Trophoblast cell (in vitro differentiated cells and primary cell): ENCODE measurements around the gene TNNI2.

Experiments used
- DNase-seq, 2 donors: peaks; one replicate each; pipeline ENCODE4 v3.0.0-alpha.2; 2016
- H2AFZ ChIP-seq: 2 replicates; pipeline ENCODE4 v1.6.1; 2013; ENCODE audit warnings: low read length, moderate library complexity, mild to moderate bottlenecking; ENCODE audit not compliant: insufficient read depth, poor library complexity
- H2AK5ac ChIP-seq: 2 replicates; pipeline ENCODE4 v1.6.1; 2013; ENCODE audit warnings: mild to moderate bottlenecking, low read length
- H2BK120ac ChIP-seq: 2 replicates; pipeline ENCODE4 v1.6.1; 2013; ENCODE audit warnings: low read length, mild to moderate bottlenecking, moderate library complexity; ENCODE audit not compliant: insufficient read depth, poor library complexity
- H2BK12ac ChIP-seq: 2 replicates; pipeline ENCODE4 v1.6.1; 2013; ENCODE audit warnings: mild to moderate bottlenecking, low read length, moderate library complexity
- H2BK5ac ChIP-seq: 2 replicates; pipeline ENCODE4 v1.6.1; 2013; ENCODE audit warnings: low read length, low read depth, moderate library complexity, mild to moderate bottlenecking; ENCODE audit not compliant: poor library complexity
- H3K14ac ChIP-seq: 2 replicates; pipeline ENCODE4 v1.6.1; 2013; ENCODE audit warnings: mild to moderate bottlenecking, low read length
- H3K18ac ChIP-seq: 2 replicates; pipeline ENCODE4 v1.6.1; 2013; ENCODE audit warnings: mild to moderate bottlenecking, low read length
- H3K23ac ChIP-seq: 2 replicates; pipeline ENCODE4 v1.6.1; 2013; ENCODE audit warnings: low read length
- H3K27ac ChIP-seq: 2 replicates; pipeline ENCODE4 v1.5.1; 2013; ENCODE audit warnings: low read depth, mild to moderate bottlenecking, inconsistent platforms, low read length, moderate library complexity
- H3K27me3 ChIP-seq: 2 replicates; pipeline ENCODE4 v1.6.1; 2013; ENCODE audit warnings: inconsistent platforms, mild to moderate bottlenecking, low read length, moderate library complexity; ENCODE audit not compliant: insufficient read depth
- H3K36me3 ChIP-seq, 2 experiments: 1 replicate in 1 of 2; 2 replicates in 1 of 2; pipeline ENCODE4 v1.6.1; 2013; ENCODE audit warnings: low read length in 2 of 2, mild to moderate bottlenecking in 2 of 2, moderate library complexity in 1 of 2; ENCODE audit not compliant: insufficient read depth in 2 of 2, control insufficient read depth in 1 of 2
- H3K4ac ChIP-seq: 2 replicates; pipeline ENCODE4 v1.6.1; 2013; ENCODE audit warnings: low read depth, mild to moderate bottlenecking, low read length, moderate library complexity
- H3K4me1 ChIP-seq, 2 experiments: 1 replicate in 1 of 2; 2 replicates in 1 of 2; pipeline ENCODE4 v1.6.1; 2013; ENCODE audit warnings: low read length in 2 of 2, mild to moderate bottlenecking in 2 of 2, moderate library complexity in 1 of 2; ENCODE audit not compliant: insufficient read depth in 2 of 2, control insufficient read depth in 1 of 2
- H3K4me2 ChIP-seq: 2 replicates; pipeline ENCODE4 v1.6.1; 2013; ENCODE audit warnings: inconsistent platforms, mild to moderate bottlenecking, low read length, moderate library complexity
- H3K4me3 ChIP-seq: 2 replicates; pipeline ENCODE4 v1.5.1; 2013; ENCODE audit warnings: mild to moderate bottlenecking, low read depth, low read length, inconsistent platforms
- H3K79me1 ChIP-seq: one replicate; pipeline ENCODE4 v1.6.1; 2013; ENCODE audit warnings: low read length
- H3K79me2 ChIP-seq: 2 replicates; pipeline ENCODE4 v1.6.1; 2013; ENCODE audit warnings: low read length, mild to moderate bottlenecking; ENCODE audit not compliant: control insufficient read depth, insufficient read depth, poor library complexity
- H3K9ac ChIP-seq: 2 replicates; pipeline ENCODE4 v1.6.1; 2013; ENCODE audit warnings: mild to moderate bottlenecking, low read length
- H3K9me3 ChIP-seq: 2 replicates; pipeline ENCODE4 v1.6.1; 2013; ENCODE audit warnings: low read depth, mild to moderate bottlenecking, control low read depth, inconsistent platforms, low read length; ENCODE audit not compliant: insufficient read depth
- H4K12ac ChIP-seq: 2 replicates; pipeline ENCODE4 v1.6.1; 2013; ENCODE audit warnings: low read depth, mild to moderate bottlenecking, low read length, moderate library complexity
- H4K8ac ChIP-seq: 2 replicates; pipeline ENCODE4 v1.6.1; 2013; ENCODE audit warnings: low read depth, mild to moderate bottlenecking, low read length, moderate library complexity
- H4K91ac ChIP-seq: one replicate; pipeline ENCODE4 v1.6.1; 2013; ENCODE audit warnings: low read depth, mild to moderate bottlenecking, low read length, moderate library complexity
- WGBS: extraction: QIAGEN DNeasy Blood & Tissue Kit; methylation state at CpG from one replicate; pipeline ENCODE4 v1.1.7; 2013; ENCODE audit warnings: missing lambda C conversion rate; ENCODE audit not compliant: insufficient read length, insufficient coverage; ENCODE audit errors: extremely low coverage; 5-methylcytosine and 5-hydroxymethylcytosine counted together

Gene TNNI2

DNA sequence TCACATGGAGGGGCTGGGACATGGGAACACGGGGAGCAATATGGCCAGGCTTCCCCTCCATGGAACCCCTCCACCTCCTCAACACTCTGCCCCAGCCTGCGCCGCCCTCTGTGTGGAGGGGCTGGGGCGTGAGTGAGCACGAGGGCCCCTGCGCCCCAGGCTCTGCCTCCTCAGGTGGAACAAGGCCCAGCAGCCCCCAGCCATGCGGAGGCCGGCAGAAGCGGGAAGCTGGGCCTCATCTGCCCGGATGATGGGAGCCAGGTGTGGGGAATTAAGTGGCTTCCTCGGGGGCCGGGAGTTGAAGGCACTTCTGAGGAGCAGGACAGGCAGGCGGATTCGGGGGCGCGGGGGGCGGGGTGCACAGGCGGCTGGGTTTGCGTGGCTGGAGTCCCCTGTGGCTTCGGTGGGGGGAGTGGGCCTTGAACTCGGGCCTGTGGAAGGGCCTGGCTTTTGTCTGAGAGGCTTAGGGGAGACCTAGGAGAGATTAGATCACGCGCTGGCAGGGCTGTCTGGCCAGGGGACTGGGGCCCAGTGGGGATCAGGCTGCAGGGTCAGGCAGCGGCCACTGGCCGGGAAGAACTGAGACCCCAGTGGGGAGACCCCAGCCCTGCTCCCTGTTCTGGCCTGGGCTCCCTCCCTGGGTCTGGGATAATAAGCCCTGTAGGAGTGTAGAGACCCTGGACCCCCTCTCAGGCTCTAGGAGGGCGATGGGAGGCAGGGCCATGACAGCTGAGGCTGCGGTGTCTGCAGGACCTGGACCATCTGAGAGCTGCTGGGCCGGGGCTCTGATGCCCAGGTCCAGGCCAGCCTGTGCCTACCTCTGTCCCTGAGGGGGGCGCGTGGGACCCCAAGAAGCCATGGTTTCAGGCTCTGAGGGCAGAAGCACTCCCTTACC, 39.6 kb downstream of the TNNI2 start:
- H3K4me2 ChIP-seq, result no peak overlapping the region
- peak overlapping the region; percentile 9 for H2BK120ac ChIP-seq
- no CpG with 5 or more reads among the region's 30 CpGs for WGBS
- H3K9ac ChIP-seq, result no peak overlapping the region
- H3K27ac ChIP-seq, result no peak overlapping the region
- no peak overlapping the region for H4K12ac ChIP-seq
- H3K4me3 ChIP-seq, result no peak overlapping the region
- peak overlapping the region; percentile 36 for H3K14ac ChIP-seq
- peak overlapping the region; percentile 49 for H2AK5ac ChIP-seq
- no peaks in the 10 kb centered on the region for H3K27me3 ChIP-seq
- peaks cover 20 to 21% of the 10 kb centered on the region in 2 experiments for H3K4me1 ChIP-seq
- peaks cover 34% of the 10 kb centered on the region for H3K79me1 ChIP-seq
- H3K9me3 ChIP-seq, result no peaks in the 10 kb centered on the region
- H4K91ac ChIP-seq, result peak overlapping the region; percentile 81
- H3K18ac ChIP-seq, result peak overlapping the region; percentile 34
- no peak overlapping the region for H3K23ac ChIP-seq
- peak overlapping the region; percentile 18 for H3K4ac ChIP-seq
- peaks cover 3% of the 10 kb centered on the region for H3K79me2 ChIP-seq
- H2BK5ac ChIP-seq, result peak overlapping the region; percentile 15
- H2AFZ ChIP-seq, result peak overlapping the region; percentile 3
- peak overlapping the region; percentile 34 for H4K8ac ChIP-seq
- no peak for DNase-seq
- peak overlapping the region; percentile 72 for H2BK12ac ChIP-seq
- no peaks in the 10 kb centered on the region for H3K36me3 ChIP-seq

GRCh38 chr11:1879342-1879940, 40.7 kb downstream of the TNNI2 start:
- Histone ChIP-seq H2AK5ac (peak overlapping the region; percentile 65), H3K4me1 (peaks cover 20 to 21% of the 10 kb centered on the region in 2 experiments), H3K4me3 (no peak overlapping the region), H3K27ac (no peak overlapping the region), H3K9me3 (no peaks in the 10 kb centered on the region), H4K91ac (peak overlapping the region; percentile 93), H3K18ac (peak overlapping the region; percentile 34), H4K8ac (peak overlapping the region; percentile 28), H3K4me2 (no peak overlapping the region), H3K79me2 (peaks cover 3% of the 10 kb centered on the region), H4K12ac (no peak overlapping the region), H3K79me1 (peaks cover 34% of the 10 kb centered on the region), H3K27me3 (no peaks in the 10 kb centered on the region), H3K4ac (peak overlapping the region; percentile 16), H2AFZ (peak overlapping the region; percentile 11), H3K23ac (no peak overlapping the region), H2BK120ac (peak overlapping the region; percentile 77), H3K36me3 (no peaks in the 10 kb centered on the region), H2BK12ac (peak overlapping the region; percentile 55), H2BK5ac (peak overlapping the region; percentile 29), H3K14ac (peak overlapping the region; percentile 52), H3K9ac (no peak overlapping the region)
- DNase-seq, result no peak
- no CpG with 5 or more reads among the region's 13 CpGs for WGBS

GRCh38 chr11:1879941-1880720, 41.4 kb downstream of the TNNI2 start:
- H3K14ac ChIP-seq, result peak overlapping the region; percentile 41
- peak overlapping the region; percentile 65 for H2AK5ac ChIP-seq
- no peak overlapping the region for H3K18ac ChIP-seq
- H2BK12ac ChIP-seq, result peak overlapping the region; percentile 55
- no CpG with 5 or more reads among the region's 32 CpGs for WGBS
- no peak overlapping the region for H3K9ac ChIP-seq
- H4K8ac ChIP-seq, result peak overlapping the region; percentile 59
- no peak overlapping the region for H3K4me2 ChIP-seq
- peak overlapping the region; percentile 19 for H2AFZ ChIP-seq
- no peak for DNase-seq
- no peak overlapping the region for H3K4me3 ChIP-seq
- H4K12ac ChIP-seq, result no peak overlapping the region
- peaks cover 34% of the 10 kb centered on the region for H3K79me1 ChIP-seq
- peak overlapping the region; percentile 54 for H2BK120ac ChIP-seq
- no peaks in the 10 kb centered on the region for H3K27me3 ChIP-seq
- H2BK5ac ChIP-seq, result peak overlapping the region; percentile 34
- H3K36me3 ChIP-seq, result no peaks in the 10 kb centered on the region
- H3K79me2 ChIP-seq, result peaks cover 3% of the 10 kb centered on the region
- peak overlapping the region; percentile 18 for H3K4ac ChIP-seq
- H3K4me1 ChIP-seq, result peaks cover 20 to 21% of the 10 kb centered on the region in 2 experiments
- H3K23ac ChIP-seq, result no peak overlapping the region
- no peak overlapping the region for H3K27ac ChIP-seq
- H4K91ac ChIP-seq, result peak overlapping the region; percentile 93
- no peaks in the 10 kb centered on the region for H3K9me3 ChIP-seq

DNA sequence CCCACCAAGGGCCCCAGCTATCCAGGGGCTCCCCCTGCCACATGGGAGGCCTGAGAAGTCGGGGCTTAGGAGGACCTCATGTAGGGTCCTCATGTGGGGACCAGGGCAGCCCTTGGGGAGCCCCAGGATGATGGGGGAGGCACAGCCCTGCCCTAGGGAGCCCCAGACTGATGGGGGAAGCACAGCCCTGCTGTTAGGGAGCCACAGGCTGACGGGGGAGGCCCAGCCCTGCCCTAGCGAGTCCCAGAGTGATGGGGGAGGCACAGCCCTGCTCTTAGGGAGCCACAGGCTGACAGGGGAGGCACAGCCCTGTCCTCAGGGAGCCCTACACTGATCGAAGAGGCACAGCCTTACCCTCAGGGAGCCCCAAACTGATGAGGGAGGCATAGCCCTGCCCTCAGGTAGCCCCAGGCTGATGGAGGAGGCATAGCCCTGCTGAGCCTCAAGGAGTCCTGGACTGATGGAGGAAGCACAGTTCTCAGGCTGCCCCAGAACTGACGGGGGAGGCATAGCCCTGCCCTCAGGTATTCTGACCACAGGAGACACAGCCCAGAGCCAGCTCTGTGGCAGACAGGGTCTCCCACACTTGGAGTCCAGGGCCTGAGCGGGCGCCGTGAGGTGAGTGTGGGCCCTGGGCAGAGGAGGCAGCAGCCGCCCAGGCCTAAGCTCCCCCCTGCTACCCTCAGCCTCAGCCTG, 42.1 kb downstream of the TNNI2 start:
- Histone ChIP-seq H3K18ac (peak overlapping the region; percentile 12), H3K9me3 (no peaks in the 10 kb centered on the region), H4K12ac (no peak overlapping the region), H3K36me3 (no peaks in the 10 kb centered on the region), H2BK120ac (peak overlapping the region; percentile 18), H3K4ac (peak overlapping the region; percentile 18), H4K91ac (peak overlapping the region; percentile 93), H3K4me1 (peaks cover 20 to 21% of the 10 kb centered on the region in 2 experiments), H3K4me3 (no peak overlapping the region), H3K27me3 (no peaks in the 10 kb centered on the region), H3K9ac (no peak overlapping the region), H3K79me2 (peaks cover 3% of the 10 kb centered on the region), H2AK5ac (peak overlapping the region; percentile 6), H3K4me2 (no peak overlapping the region), H2AFZ (no peak overlapping the region), H3K27ac (no peak overlapping the region), H3K23ac (no peak overlapping the region), H4K8ac (peak overlapping the region; percentile 59), H3K14ac (peak overlapping the region; percentile 26), H2BK12ac (peak overlapping the region; percentile 26), H2BK5ac (peak overlapping the region; percentile 18), H3K79me1 (peaks cover 34% of the 10 kb centered on the region)
- no peak for DNase-seq
- WGBS, result no CpG with 5 or more reads among the region's 9 CpGs
